ENCODE data around the gene GPATCH8.

The GPATCH8 gene

GRCh38 chr17:44451016-44451627 lies 52.1 kb downstream of the GPATCH8 start:
- DNase-seq (ENCODE audit: low read depth in 2 of 2) = no peak

DNA sequence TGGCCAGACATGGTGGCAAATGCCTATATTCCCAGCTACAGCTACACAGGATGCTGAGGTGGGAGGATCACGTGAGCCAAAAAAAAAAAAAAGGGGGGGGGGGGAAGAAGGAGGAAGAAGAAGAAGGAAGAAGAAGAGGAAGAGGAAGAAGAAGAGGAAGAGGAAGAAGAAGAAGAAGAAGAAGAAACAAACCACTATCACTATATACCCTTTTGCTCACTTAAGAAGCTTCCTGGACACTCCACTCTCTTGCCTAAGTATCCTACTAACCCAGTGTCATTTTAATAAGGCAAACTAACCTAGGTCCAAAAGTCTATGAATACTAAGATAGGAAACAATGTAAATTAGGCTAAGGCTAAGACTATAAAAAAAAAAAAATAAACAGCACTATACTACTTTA lies 54.8 kb downstream of the GPATCH8 start:
- DNase-seq (ENCODE audit: low read depth in 2 of 2) = no peak

DNA sequence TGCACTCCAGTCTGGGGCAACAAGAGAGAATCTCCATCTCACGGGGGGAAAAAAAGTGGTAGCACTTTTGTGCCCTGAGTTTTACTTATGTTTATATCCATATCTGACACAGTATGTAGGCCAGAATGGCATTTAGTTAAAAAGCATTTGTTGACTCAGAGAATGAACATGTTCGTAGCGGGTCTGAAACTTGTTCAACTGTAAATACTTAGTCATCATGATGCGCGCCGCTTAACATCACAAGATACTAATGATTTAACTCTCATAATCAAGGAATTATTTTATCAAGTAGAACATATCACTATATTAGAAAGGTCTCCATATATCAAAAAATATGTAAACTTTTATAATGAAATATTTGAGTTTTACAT lies 58.5 kb downstream of the GPATCH8 start:
- DNase-seq (ENCODE audit: low read depth in 2 of 2) = no peak

GRCh38 chr17:44442806-44443205 lies 60.4 kb downstream of the GPATCH8 start:
- no peak for DNase-seq (ENCODE audit: low read depth in 2 of 2)

DNA sequence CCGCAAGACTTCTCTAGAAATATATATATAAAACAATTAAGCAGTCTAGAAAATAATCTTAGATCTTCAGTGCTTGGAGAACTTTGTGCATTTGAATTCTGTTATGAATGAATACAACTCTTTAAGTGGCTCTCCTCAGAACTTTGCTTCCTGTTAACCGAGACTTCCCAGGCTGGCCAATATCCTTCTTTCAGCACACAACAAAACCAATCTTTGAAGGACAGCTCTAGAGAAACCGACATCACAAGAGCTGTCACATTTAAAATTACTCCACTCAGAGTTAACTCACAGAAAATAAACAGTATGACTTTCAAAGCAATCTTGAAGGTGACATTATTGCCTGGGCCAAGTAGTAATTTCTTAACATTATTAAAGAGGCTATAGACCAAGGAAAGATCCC lies 64.0 kb downstream of the GPATCH8 start:
- no peak for DNase-seq (ENCODE audit: low read depth in 2 of 2)

- DNase-seq (ENCODE audit: low read depth in 2 of 2) = no peak
Observed at GRCh38 chr17:44438636-44439035, 64.6 kb downstream of the GPATCH8 start.

GRCh38 chr17:44436336-44436735 lies 66.9 kb downstream of the GPATCH8 start:
- DNase-seq (ENCODE audit: low read depth in 2 of 2) = no peak

GRCh38 chr17:44432254-44433157 lies 70.7 kb downstream of the GPATCH8 start:
- DNase-seq (ENCODE audit: low read depth in 2 of 2) = no peak

- DNase-seq (ENCODE audit: low read depth in 2 of 2) = no peak
Observed at GRCh38 chr17:44424828-44425461, 78.3 kb downstream of the GPATCH8 start.

- no peak for DNase-seq (ENCODE audit: low read depth in 2 of 2)
Observed at GRCh38 chr17:44417553-44417952, 85.7 kb downstream of the GPATCH8 start.

- DNase-seq (ENCODE audit: low read depth in 2 of 2) = no peak
Observed at GRCh38 chr17:44416558-44417289, 86.5 kb downstream of the GPATCH8 start.

GRCh38 chr17:44414394-44415155 lies 88.6 kb downstream of the GPATCH8 start:
- no peak for DNase-seq (ENCODE audit: low read depth in 2 of 2)

DNA sequence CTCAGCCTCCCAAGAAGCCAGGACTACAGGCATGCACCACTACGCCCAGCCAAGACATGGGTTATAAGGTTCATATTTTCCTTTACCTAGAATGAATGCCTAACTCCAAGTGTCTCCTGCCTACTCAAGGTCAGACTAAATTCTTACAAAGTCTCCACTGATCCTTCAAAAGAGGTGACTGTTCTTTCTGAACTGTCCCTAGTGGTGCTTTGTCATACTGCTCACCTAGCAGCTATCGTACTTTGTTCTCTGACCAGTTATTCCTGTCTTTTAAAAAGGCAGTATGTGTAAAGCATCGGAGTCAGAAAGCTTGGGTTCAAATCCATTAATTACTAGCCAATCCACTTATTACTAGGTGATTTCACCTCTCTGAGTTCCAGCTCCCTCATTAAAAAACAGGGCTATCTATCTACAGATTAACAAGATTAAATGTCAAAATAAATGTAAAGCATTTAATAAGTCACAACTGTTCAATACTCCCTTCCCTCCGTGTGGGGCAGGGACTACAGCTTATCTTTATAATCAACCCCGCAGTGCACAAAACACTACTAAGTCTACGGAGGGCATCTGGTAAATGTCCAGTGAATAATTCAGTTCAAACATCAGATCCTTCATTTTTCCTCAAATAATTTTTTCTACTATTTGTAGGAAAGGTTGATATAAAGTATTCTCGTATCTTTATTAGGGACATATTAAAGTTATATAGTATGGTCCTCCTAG lies 93.7 kb downstream of the GPATCH8 start:
- DNase-seq (ENCODE audit: low read depth in 2 of 2) = no peak

- no peak for DNase-seq (ENCODE audit: low read depth in 2 of 2)
Observed at GRCh38 chr17:44408786-44409185, 94.4 kb downstream of the GPATCH8 start.

GRCh38 chr17:44402564-44403172 lies 100.5 kb downstream of the GPATCH8 start:
- no peak for DNase-seq (ENCODE audit: low read depth in 2 of 2)

DNA sequence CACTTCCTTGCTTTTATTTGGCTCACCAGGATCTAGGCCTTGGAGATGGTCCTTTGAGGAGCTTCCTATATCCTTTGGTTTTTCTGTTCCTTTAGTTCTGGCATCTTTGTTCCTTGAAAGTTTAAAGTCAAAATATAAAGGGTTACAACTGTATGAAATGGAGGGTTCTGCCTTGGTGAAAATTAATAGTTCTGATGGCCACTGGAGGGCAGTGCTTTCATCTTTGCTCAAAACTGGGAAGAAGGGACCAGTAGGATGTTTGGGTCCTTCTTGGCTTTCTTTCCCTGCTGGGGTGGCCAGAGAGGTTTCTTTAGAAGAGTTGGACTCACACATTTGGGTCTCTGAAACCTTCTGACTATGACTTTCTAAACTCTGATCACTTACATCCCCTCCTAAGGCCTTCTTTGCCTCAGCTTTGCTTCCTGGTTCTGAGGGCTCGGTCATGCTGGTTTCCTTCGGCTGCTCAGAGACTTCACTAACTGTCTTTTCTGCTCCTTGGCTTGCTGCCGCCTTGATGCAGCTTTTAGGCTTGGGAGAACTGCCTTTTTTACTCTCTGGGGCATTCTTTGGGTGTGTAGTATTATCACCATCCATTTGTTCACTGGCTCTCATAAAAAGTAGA lies 102.9 kb downstream of the GPATCH8 start:
- no peak for DNase-seq (ENCODE audit: low read depth in 2 of 2)

DNA sequence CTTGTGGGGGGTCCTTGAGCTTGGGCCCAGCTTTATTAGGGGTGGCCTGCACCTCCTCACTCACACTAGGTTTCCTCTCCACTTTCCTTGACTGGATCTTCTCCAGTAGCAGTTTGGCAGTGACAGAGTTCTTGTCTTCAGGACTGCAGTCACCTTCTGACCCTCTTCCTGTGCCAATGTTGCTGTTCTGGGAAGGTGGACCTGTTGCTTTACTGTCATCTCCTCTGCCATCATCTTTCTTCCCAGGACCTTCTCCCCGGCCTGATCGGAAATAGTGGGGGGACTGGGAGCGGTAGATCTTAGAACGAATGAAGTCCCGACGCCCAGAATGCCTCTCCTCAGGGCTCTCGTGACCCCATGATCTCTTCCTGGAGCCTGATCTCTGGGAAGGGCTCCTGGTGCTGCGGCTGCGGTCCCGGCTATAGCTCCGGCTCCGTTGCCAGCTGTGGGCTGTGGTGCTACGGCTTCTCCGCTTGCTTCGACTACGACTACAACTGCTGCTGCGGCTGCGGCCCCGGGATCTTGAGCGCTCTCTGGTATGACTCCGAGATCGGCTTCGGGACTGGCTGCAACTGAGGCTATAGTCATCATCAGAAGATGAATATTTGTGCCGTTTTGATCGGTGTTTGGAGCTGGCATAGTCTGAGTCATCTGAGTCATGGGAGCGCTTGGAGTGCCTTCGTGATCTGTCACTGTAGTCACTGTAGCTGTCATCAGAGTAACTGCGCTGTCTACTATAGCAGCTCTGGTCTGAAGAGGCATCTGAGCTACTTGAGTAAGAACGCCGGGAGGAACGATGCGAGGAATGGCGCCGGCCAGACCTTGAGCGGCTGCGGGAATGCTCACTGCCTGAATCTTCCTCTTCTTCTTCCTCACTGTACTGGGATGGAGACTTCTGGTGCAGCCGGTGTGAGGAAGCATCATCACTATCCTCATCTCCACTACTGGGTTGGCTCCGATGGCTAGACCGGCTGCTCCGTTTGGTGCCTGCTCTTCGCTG lies 104.2 kb downstream of the GPATCH8 start:
- no peak for DNase-seq (ENCODE audit: low read depth in 2 of 2)
